Kidney (tissue), 22 donors: ENCODE measurements around the gene HLA-DQB2. TPM values are rescaled to one million over a fixed set of nuclear protein-coding genes. Genes with fewer than 3 reads are reported as not detected.
"Not testable (repeated sequence)": the region's sequence is repeated elsewhere in the genome, so short reads cannot be mapped to it uniquely, and the experiment has no call there.

ENCODE experiments used
- DNase-seq, 5 donors: peaks; one replicate each; pipeline ENCODE4 v3.0.0-alpha.2; 2013 to 2020
- FAIRE-seq: peaks from 2 replicates; lab custom pipeline; 2012; peaks lifted over from hg19 to GRCh38; lab: Jason Lieb, UNC
- H3K27ac ChIP-seq, 2 donors: one replicate each; pipeline ENCODE4 v1.7.0; 2013; ENCODE audit warnings: low read depth in 2 of 2, low read length in 2 of 2, inconsistent platforms in 1 of 2
- H3K27me3 ChIP-seq: one replicate; pipeline ENCODE4 v1.7.1; 2013; ENCODE audit warnings: low read length, inconsistent platforms; ENCODE audit not compliant: control insufficient read depth, insufficient read depth
- H3K36me3 ChIP-seq, 3 donors: one replicate each; pipeline versions ENCODE4 v1.7.0 to v1.7.1; 2013; ENCODE audit warnings: low read length in 3 of 3, control low read depth in 1 of 3, inconsistent platforms in 1 of 3; ENCODE audit not compliant: insufficient read depth in 3 of 3, control insufficient read depth in 2 of 3
- H3K4me1 ChIP-seq, 3 donors: one replicate each; pipeline versions ENCODE4 v1.7.0 to v1.7.1; 2013; ENCODE audit warnings: low read length in 3 of 3, inconsistent platforms in 1 of 3, low read depth in 1 of 3; ENCODE audit not compliant: control insufficient read depth in 2 of 3, insufficient read depth in 2 of 3
- H3K4me3 ChIP-seq, 3 donors: one replicate each; pipeline versions ENCODE4 v1.7.0 to v1.8.1; 2013; ENCODE audit warnings: low read length in 3 of 3, control low read depth in 1 of 3, inconsistent platforms in 1 of 3
- H3K9ac ChIP-seq, 3 donors: one replicate each; pipeline versions ENCODE4 v1.7.0 to v1.7.1; 2013; ENCODE audit warnings: low read length in 3 of 3, control low read depth in 1 of 3, inconsistent platforms in 1 of 3
- H3K9me3 ChIP-seq, 3 donors: one replicate each; pipeline versions ENCODE4 v1.7.0 to v1.7.1; 2013; ENCODE audit warnings: low read length in 3 of 3, control low read depth in 1 of 3, inconsistent platforms in 1 of 3; ENCODE audit not compliant: control insufficient read depth in 2 of 3, insufficient read depth in 1 of 3
- CTCF ChIP-seq: IDR thresholded peaks from 3 replicates; pipeline ENCODE4 v1.5.1; 2012; ENCODE audit warnings: mild to moderate bottlenecking, moderate library complexity, borderline replicate concordance; ENCODE audit not compliant: insufficient read depth; ENCODE audit errors: extremely low read depth
- intact Hi-C: fragments of 100-400 bp; cut with DNase I; formaldehyde crosslinking; loops from one replicate; pipeline ENCODE4 v1.11.1; 2022
- long read RNA-seq, 10 donors: library from polyadenylated mRNA in 1 of 10; unstranded in 1 of 10; transcript quantifications; one replicate each; pipeline ENCODE4 v2.0.0 and lab custom pipeline, GENCODE V29; 2021 to 2026
- polyA plus RNA-seq: library from polyadenylated mRNA; stranded (reverse); fragments of 350-450 nt; fragmentation: Illumina TruSeq; extraction: RNeasy Lipid Tissue Mini Kit (QIAGEN cat#74804); gene quantifications from one replicate; pipeline ENCODE4 v1.2.3, GENCODE V29; 2014; ENCODE audit warnings: low read depth, low replicate concordance; ENCODE audit not compliant: insufficient read depth
- total RNA-seq: library from RNA; stranded (reverse); fragmentation: NEBNext Ultra II Directional; extraction: Animal tissue kit (Norgen Biotek cat#: 25700); gene quantifications from one replicate; pipeline ENCODE4 v1.2.1, GENCODE V29; 2021
- donor health status: control.
- donor health status: control.
- donor health status: control.
- donor health status: control.
- donor health status: control.
- donor health status: DM: yes; HTN: yes; CAD: no.
- donor health status: Normal renal cell carcinoma (clear cell type).

HLA-DQB2 gene
- total RNA-seq, result 15.1 TPM
- polyA plus RNA-seq, result 1.7 TPM
- long read RNA-seq, donor 1, result 0 reads
- long read RNA-seq, donor 2, result 0 reads
- long read RNA-seq, donor 3, result 0 reads
- long read RNA-seq, donor 4, result 0 reads
- long read RNA-seq, donor 5, result 0 reads
- long read RNA-seq, donor 6, result 0 reads
- long read RNA-seq, donor 7, partial matches to known transcripts, result 0 of 2 reads
- long read RNA-seq, donor 7, other reads (novel, unspliced or antisense), result 2 of 2 reads
- long read RNA-seq, donor 8, result 0 reads
- long read RNA-seq, donor 9, result 0 reads
- long read RNA-seq, donor 10, result 0 reads

GRCh38 chr6:32763421-32763820, at the start of gene HLA-DQB2:
Gene HLA-DQB2, minus strand, starts transcription at chr6:32763532. Its CDS starts 62 bp downstream, at chr6:32763470.
- Histone ChIP-seq H3K4me3 (no peak within 1 kb of the TSS), H3K9me3 (no peaks in the 10 kb centered on the region), H3K9ac (no peak within 1 kb of the TSS), H3K4me1 (no peaks in the 10 kb centered on the region), H3K36me3 (no peaks in the 10 kb centered on the region), H3K27me3 (peaks cover 4% of the 10 kb centered on the region), H3K27ac (no peak within 1 kb of the TSS)
- DNase-seq (peak in 1 of 5 donors; percentile 11), FAIRE-seq (no peak)
- intact Hi-C loops, result no loop called here
- TF ChIP-seq CTCF, result no peak

GRCh38 chr6:32809171-32809570, 45.8 kb upstream of the HLA-DQB2 start:
- intact Hi-C loops, result no loop called here
- no peak for DNase-seq
- TF ChIP-seq CTCF, result no peak
- no peak for FAIRE-seq
- H3K9ac ChIP-seq, result no peak overlapping the region
- no peak overlapping the region for H3K4me3 ChIP-seq
- no peaks in the 10 kb centered on the region for H3K36me3 ChIP-seq
- no peaks in the 10 kb centered on the region for H3K9me3 ChIP-seq
- H3K27ac ChIP-seq, result no peak overlapping the region
- no peaks in the 10 kb centered on the region for H3K4me1 ChIP-seq
- no peaks in the 10 kb centered on the region for H3K27me3 ChIP-seq

GRCh38 chr6:32807020-32807580, 43.8 kb upstream of the HLA-DQB2 start:
- no peaks in the 10 kb centered on the region for H3K36me3 ChIP-seq
- no peaks in the 10 kb centered on the region for H3K9me3 ChIP-seq
- FAIRE-seq, result no peak
- no peak overlapping the region for H3K27ac ChIP-seq
- no peaks in the 10 kb centered on the region for H3K4me1 ChIP-seq
- H3K27me3 ChIP-seq, result no peaks in the 10 kb centered on the region
- no peak for TF ChIP-seq CTCF
- H3K9ac ChIP-seq, result no peak overlapping the region
- intact Hi-C loops, result no loop called here
- no peak for DNase-seq
- no peak overlapping the region for H3K4me3 ChIP-seq

GRCh38 chr6:32805404-32805803, 42.1 kb upstream of the HLA-DQB2 start:
- intact Hi-C loops, H3K27ac ChIP-seq, FAIRE-seq, H3K27me3 ChIP-seq, H3K9ac ChIP-seq, H3K4me3 ChIP-seq, H3K9me3 ChIP-seq, DNase-seq, H3K36me3 ChIP-seq, H3K4me1 ChIP-seq: not testable (repeated sequence)
